Measurements from ENCODE around the gene PYY.

Gene PYY

DNA sequence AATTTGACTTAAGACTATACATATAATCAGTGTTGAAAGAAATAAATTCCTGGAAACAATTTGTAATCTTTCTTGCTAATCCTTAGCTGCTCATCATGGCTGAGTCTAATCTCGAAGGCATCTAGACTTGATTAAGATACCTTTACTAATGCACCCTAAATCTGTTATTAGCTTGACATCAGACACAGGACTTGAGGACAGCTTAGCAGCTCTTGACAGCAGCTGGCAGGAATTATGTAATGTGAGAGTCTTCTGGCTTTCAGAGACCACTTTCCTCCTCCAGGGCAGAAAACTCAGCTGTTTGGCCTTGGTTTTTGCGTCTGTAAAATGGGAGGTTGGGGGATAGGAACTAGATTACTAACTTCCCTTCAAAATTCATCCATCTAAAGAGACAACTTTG lies 39.3 kb downstream of the PYY start:
- no peak for DNase-seq (ENCODE audit: low spot score)

DNA sequence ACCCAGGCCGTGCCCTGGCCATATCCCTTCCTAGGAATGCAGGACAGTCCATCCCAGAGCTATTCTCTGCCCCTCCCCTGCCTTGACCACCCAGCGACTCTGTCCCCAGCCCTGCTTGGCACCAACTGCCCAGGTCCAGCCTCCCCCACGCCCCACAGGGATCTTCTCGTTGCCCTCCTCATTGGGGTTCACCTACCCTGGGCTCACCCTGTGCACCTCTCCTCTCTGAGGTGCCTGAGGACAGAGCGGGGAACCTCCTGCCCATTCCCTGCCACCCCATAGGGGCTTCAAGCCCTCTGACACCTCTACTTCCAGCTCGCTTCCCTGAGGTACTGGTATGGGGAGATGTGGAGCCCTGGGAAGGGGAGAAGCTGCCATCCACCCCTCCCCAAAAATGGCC lies 40.2 kb downstream of the PYY start:
- no peak for DNase-seq (ENCODE audit: low spot score)

DNA sequence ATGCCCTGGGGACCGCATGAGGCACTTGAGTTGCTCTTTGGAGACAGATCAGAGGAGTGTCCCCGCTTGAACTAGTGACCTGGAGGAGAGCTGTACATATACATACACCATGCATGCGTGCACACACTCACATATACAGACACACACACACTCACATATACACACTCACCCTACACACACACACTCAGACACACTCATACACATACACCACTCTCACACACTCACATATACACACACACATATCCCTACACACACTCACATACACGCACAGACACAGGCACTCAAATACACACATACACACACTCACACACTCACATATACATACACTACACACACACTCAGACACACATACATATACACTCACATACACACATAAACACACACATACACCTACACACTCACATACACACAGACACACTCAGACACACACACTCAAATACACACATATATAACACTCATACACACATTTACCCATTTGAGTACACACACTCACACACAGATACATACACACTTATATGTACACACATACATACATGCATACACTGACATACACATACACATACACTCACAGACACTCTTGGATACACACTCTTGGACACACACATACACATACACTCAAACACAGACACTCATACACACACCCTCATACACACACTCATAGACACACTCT lies 41.0 kb downstream of the PYY start:
- no peak for DNase-seq (ENCODE audit: low spot score)

DNA sequence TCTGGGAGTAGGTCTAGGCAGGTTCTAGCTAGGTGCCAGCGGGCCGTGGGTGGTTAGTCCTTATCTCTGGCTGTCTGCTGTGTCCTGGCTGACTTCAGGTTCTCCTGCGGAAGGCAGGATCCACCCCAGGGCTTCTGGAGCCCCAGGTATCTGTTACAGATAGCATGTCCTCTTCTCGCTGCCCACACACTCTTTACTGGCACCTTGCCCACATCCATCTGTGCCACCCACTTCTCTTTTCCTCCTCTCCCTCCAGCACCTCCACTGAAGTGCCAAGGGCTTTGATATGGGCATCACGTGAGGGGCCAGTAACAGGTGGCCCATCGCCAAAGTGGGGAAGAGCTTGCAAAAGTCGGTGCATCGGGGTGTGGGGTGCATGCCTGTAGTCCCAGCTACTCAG lies 41.8 kb downstream of the PYY start:
- DNase-seq (ENCODE audit: low spot score): no peak

DNA sequence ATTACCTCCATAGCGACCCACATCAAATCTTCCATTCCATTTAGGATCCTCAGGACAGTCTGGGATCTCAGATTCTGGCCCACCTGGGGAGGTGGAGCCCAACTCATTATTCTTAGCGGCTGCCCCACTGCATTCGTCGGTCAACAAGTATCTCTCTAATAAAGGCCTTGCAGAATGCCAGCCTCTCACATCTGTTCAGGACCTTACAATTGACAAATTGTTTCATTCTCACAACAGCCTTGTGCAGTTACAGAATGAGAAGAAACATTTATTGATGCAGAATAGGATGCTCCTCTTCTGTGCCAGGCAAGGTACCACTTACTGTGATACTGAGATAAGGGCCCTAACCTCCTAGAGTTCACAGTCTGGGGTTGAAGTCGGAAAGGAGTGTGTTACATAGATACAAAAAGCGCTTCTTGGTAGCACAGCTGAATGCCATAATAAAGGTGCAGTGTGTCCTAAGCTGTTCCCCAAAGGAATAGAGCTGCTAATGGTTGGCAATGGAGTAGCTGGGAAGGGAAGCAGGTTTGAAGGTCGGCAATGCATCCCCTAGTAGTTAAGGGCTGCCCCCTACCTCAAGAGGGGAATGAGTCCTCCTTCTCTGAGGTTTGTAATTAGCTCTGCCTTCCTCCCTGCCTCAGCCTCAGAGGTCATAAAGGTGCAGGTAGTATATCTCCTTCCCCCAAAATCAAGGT lies 44.1 kb downstream of the PYY start:
- DNase-seq (ENCODE audit: low spot score): no peak

DNA sequence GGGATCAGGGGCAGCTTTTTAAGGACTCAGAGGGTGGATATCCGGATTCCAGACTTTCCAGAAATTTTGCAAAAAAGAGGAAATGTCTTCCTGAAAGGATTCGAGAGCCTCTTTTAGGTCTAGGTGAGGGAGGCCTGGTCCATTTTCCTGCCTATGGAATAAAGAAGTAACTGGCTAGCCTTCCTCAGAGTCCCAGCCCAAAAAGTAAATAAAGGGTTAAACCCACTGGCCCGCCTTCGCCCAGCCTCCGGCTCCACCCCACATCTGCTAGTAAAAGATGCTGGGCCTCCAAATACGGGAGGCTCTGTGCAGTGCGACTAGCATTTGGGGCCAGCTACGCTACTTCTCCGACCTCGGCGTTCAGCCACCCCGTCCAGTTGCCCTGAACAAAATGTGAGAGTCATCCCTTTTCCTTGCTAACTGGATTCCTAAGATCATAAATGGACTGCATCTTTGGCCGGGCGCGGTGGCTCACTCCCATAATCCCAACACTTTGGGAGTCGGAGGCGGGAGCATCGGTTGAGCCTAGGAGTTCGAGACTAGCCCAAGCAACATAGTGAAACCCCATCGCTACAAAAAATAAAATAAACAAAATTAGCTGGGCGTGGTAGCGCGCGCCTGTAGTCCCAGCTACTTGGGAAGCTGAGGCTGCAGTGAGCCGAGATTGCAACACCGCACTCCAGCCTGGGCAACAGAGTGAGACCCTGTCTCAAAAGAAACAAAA lies 45.6 kb downstream of the PYY start:
- no peak for DNase-seq (ENCODE audit: low spot score)

DNA sequence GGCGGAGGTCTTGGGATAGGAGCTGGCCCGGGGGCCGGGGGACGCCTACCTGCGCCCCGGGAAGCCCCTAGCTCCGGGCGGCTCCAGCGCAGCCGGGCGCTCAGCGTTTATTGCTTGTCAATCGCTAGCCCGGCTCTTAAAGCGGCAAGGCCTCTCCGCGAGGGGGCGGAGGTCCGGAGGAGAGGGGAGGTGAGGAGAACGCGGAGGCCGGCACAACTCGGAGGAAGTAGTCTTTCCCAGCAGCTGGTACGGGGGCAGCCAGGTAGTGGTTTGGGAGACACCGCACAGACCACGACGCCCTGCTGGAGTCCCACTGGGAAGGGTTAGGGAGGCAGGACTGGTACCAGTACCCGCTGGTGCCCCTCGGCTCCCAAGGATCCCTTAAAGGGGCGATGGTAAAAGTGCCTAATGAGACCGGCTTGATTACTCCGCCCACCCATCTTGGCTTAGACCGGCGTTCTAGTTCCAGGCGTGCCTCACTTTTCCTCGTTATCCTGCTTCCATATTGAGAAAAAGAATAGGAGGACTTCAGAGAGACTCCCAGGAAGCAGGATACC lies 46.2 kb downstream of the PYY start, which contains the start of gene MPP2:
Gene MPP2 (minus strand): TSS at position 112 of the 557 bp plus-strand sequence. CDS start 3,076 bp downstream, outside the sequence.
- DNase-seq (ENCODE audit: low spot score): no peak

DNA sequence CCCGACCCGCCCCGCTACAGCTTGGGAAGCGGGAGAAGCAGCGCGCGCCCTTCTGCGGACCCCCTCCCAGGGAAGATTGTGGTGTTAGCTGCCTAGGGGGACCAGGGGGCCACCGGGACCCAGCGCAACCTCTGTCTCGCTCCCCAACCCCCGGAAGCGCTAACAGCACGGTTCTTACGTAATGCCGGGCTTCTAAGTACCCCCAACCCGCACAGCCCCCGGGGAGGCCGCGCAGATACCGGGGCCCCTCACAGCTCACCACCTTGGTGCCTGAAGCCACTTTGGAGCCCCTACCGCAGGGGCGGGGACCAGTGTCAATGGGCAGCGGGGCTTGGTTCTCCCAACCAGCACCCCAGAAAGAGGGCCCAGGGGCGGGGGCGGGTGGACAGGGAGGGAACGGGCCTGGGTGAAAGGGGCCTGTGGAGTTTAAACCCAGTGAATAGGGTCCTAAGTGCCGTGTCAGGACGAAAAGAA lies 46.8 kb downstream of the PYY start:
- DNase-seq (ENCODE audit: low spot score): no peak

DNA sequence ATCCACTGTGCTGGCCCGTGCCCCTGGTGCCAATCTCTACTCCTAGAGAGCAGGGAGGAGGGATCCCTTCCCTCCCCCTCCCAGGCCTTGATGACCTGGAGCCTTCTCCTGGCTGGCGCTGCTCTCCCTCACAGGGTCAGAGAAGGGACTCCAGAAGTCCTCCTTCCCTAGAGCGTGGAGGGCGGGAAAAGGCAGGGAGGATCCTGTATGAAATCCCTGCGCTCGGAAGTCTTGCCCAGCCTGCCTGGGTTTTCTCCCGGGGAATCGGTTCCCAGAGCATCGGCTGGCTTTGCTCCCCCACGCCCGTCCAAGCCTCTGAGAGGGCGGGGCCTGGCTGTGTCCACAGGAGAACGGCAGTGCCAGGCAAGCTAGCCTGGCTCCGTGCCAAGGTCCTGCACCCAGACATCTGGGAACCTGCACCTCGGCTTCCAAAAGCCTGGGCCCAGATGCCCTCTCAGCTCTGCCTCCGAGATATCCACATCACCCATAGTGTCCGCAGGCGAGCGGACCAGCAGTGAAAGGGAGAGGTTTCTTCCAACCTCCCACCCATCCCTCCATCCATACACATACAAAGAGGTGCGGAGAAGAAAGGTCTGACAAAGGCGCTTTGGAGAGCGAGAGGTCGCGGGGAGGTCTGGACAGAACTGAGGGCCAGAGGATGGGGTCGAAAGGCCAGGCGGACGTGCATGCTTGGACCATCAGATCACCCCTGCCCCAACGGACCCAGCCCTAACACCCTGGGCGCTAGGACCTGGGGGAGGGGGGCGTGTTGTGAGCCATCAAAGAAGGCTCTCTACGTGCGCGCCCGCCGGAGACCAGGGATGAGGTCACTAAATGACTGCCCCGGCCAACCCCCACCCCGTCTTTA lies 47.5 kb downstream of the PYY start:
- DNase-seq (ENCODE audit: low spot score): no peak

DNA sequence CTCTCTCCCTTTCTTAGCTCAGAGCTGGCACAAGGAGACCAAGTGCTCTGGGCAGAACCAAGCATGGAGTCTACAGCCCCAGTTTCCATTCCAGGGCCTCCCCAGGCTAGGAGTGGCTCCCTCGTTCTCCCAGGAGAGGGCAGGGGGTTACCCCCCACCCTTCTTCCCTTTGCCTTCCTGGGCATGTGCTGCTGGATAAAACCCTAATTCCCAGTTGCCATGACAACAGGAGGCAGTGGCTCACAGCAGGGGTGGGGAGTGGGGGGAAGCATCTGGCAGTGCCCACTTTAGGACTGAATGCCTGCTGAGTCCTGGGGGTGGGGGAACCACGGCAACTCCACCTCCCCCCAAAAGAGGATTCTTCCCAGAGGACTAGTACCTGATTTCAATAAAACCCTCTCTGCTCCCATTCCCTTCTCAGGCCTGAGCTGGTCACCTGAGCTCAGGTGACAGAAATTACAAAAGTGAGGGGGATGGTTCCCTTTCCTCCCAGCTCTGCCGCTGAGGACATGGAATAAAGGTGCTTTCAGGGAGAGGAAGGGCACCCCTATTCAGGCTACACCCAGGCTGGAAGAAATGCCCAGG lies 48.2 kb downstream of the PYY start:
- no peak for DNase-seq (ENCODE audit: low spot score)

Data from hematopoietic multipotent progenitor cell treated with erythropoietin and hydrocortisone succinate and interleukin-3 and kit ligand, for 17 days (in vitro differentiated cells).